Duodenal mucosa (tissue), 2 donors: Measurements from ENCODE around the gene VASN.

Experiments used
- H3K27ac ChIP-seq: one replicate; pipeline ENCODE4 v1.7.0; 2013; ENCODE audit warnings: low read depth, low read length
- H3K27me3 ChIP-seq, 2 donors: one replicate each; pipeline ENCODE4 v1.7.0; 2013; ENCODE audit warnings: low read length in 2 of 2, control low read depth in 1 of 2; ENCODE audit not compliant: insufficient read depth in 2 of 2, control insufficient read depth in 1 of 2
- H3K36me3 ChIP-seq, 2 donors: one replicate each; pipeline ENCODE4 v1.7.0; 2013; ENCODE audit warnings: low read length in 2 of 2, control low read depth in 1 of 2; ENCODE audit not compliant: insufficient read depth in 2 of 2, control insufficient read depth in 1 of 2
- H3K4me1 ChIP-seq, 2 donors: one replicate each; pipeline ENCODE4 v1.7.0; 2013; ENCODE audit warnings: low read length in 2 of 2, control low read depth in 1 of 2; ENCODE audit not compliant: insufficient read depth in 2 of 2, control insufficient read depth in 1 of 2
- H3K4me3 ChIP-seq, 2 donors: one replicate each; pipeline ENCODE4 v1.7.0; 2013; ENCODE audit warnings: low read length in 2 of 2, low read depth in 1 of 2
- H3K9ac ChIP-seq, 2 donors: one replicate each; pipeline ENCODE4 v1.7.0; 2013; ENCODE audit warnings: low read length in 2 of 2, low read depth in 1 of 2
- H3K9me3 ChIP-seq, 2 donors: one replicate each; pipeline ENCODE4 v1.7.0; 2013; ENCODE audit warnings: low read length in 2 of 2, control low read depth in 1 of 2; ENCODE audit not compliant: control insufficient read depth in 1 of 2

The VASN gene

DNA sequence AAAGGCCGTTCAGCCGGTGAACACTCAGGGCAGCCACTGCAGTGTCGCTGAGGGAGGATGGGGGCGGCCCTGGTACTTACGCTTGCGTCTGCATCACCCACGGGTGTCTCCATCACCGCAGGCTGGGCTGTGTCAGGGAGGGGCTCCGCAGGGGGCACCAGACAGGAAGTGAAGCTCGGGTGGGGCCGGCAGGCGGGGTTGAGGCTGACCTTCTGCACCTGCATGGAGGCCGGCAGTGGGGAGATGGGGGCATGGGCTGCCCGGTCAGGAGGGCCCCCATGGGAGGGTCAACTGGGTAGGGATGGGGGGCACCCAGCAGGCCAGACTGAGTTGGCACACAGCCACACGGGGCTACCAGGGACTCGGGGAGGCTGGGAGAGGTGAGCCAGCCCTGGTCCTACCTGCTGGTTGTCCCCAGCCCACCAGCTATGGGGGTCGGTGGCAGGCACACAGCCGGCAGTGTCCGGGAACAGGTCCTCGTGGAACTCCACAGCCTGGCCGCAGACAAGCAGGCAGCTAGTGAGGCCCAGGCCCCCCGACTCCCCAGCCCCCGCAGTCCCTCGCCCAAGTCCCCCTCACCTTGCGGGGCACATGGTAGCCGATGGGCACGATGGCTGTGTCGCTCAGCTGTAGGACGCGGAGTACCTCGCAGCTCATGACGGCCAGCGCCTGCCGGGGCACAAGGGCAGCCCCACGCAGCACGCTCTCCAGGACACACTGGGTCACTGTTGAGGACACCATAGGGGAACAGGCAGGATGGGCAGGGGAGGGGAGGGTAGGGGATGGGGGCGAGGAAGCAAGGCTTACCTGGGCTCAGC, 7.2 kb upstream of the VASN start:
- H3K27me3 ChIP-seq = no peaks in the 10 kb centered on the region
- no peaks in the 10 kb centered on the region for H3K4me1 ChIP-seq
- no peaks in the 10 kb centered on the region for H3K9me3 ChIP-seq
- no peak overlapping the region for H3K9ac ChIP-seq
- peaks cover 13 to 53% of the 10 kb centered on the region in 2 donors for H3K36me3 ChIP-seq
- H3K4me3 ChIP-seq = no peak overlapping the region
- no peak overlapping the region for H3K27ac ChIP-seq

DNA sequence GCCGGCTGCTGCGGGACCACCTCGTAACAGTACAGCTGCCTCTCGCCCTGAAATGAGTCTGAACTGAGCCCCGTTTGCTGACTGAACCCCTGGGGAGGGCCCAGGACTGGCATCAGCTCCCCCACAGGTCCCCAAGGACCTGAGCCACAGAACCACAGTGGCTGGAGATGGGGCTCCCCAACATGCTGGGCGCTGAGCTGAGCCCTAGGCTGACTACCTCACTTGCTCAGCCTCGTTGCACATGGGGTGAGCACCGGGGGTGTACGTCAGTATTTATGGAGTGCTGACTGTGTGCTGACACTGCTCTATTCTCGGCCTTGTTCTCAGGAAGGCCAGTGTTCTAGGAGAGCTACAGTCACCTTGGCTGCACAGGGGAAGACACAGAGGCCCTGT, 6.6 kb upstream of the VASN start:
- peaks cover 13 to 52% of the 10 kb centered on the region in 2 donors for H3K36me3 ChIP-seq
- no peak overlapping the region for H3K4me3 ChIP-seq
- no peak overlapping the region for H3K9ac ChIP-seq
- H3K9me3 ChIP-seq = no peaks in the 10 kb centered on the region
- no peaks in the 10 kb centered on the region for H3K4me1 ChIP-seq
- H3K27me3 ChIP-seq = no peaks in the 10 kb centered on the region
- no peak overlapping the region for H3K27ac ChIP-seq

DNA sequence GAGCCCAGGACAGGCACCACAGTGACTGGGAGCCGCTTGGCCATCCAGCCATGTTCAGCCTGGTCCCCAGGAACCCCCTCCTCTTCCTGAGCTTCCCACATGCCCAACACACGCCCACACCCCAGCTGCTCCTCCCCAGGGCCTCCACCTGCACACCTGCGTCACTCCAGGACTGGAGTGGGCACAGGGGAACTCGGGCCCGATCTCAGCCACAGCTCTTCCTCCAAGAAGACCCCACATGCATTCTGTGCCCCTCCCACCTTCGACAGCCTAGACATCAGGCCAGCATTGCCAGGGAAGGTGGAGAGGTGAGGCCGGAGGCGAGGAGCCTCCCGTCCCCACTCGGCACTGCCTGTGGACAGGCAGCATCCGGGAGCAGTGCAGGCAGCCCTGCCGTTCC, 6.0 kb upstream of the VASN start:
- peaks cover 13 to 46% of the 10 kb centered on the region in 2 donors for H3K36me3 ChIP-seq
- H3K4me3 ChIP-seq = no peak overlapping the region
- H3K9me3 ChIP-seq = no peaks in the 10 kb centered on the region
- no peaks in the 10 kb centered on the region for H3K27me3 ChIP-seq
- H3K9ac ChIP-seq = no peak overlapping the region
- H3K27ac ChIP-seq = no peak overlapping the region
- H3K4me1 ChIP-seq = peaks cover 0 to 5% of the 10 kb centered on the region in 2 donors

DNA sequence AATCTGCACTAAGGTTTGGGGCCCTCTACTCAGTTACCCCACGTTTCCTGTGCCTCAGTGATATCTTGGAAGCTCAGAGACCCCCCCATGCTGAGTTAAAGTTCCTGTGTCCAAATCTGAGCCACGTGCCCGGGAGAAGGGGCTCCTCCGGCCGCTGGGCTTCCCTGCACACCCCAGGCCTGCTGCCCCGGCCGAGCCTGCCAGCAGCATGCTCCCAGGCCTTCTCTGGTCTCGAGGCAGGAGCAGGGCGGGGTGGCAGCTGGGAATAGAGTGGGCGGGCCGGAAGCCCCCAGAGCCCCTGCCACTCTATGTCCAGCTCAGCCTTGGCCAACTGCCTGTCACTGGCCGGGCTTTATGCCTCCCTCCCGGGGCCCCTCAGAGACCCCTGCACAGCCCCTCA, 5.6 kb upstream of the VASN start:
- no peaks in the 10 kb centered on the region for H3K9me3 ChIP-seq
- peaks cover 13 to 43% of the 10 kb centered on the region in 2 donors for H3K36me3 ChIP-seq
- no peak overlapping the region for H3K9ac ChIP-seq
- no peak overlapping the region for H3K4me3 ChIP-seq
- no peak overlapping the region for H3K27ac ChIP-seq
- no peaks in the 10 kb centered on the region for H3K27me3 ChIP-seq
- H3K4me1 ChIP-seq = peaks cover 0 to 5% of the 10 kb centered on the region in 2 donors

GRCh38 chr16:4367393-4367856, 4.2 kb upstream of the VASN start:
- Histone ChIP-seq H3K9ac (no peak overlapping the region), H3K9me3 (no peaks in the 10 kb centered on the region), H3K27me3 (no peaks in the 10 kb centered on the region), H3K4me1 (peaks cover 4 to 9% of the 10 kb centered on the region in 2 donors), H3K36me3 (peaks cover under 1 to 29% of the 10 kb centered on the region in 2 donors), H3K27ac (no peak overlapping the region), H3K4me3 (no peak overlapping the region)

DNA sequence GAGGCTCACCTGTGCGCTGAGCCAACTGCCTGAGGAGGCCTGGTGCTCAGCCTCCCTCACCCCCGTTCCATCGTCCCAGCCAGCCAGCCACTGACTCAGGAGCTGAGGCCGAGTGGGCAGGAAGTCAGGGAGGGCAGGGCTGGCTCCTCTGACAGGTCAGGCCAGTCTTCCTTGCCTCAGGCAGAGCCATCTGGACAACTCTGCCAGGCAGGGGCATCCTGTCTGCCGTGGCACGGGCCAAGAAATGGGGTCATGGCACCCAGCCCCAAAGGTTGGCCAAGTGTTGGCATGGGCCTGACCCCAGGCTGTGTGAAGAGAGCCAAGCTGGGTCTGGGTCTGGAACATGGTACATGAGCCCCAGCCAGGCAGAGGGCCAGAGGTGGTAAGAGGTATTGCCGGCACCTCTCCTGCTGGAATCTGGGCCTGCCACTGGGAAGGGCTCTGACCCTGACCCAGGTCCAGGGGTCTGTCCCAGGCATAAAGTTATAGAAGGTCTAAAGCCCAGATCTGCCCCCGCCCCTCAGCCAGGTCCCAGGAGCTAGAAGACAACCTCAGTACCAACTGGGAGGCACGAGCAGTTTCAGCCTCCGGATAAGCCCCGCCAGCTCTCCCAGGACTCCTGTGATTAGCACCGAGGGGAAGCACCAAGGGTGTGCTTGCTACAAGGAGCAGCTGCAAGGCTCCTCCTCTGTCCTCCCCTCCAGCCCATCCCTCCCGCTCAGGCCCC, 2.5 kb upstream of the VASN start:
- Histone ChIP-seq H3K4me1 (peaks cover 11 to 16% of the 10 kb centered on the region in 2 donors), H3K9me3 (no peaks in the 10 kb centered on the region), H3K36me3 (peaks cover 0 to 21% of the 10 kb centered on the region in 2 donors), H3K9ac (no peak overlapping the region), H3K27ac (peak overlapping the region; percentile 10), H3K4me3 (no peak overlapping the region), H3K27me3 (no peaks in the 10 kb centered on the region)

GRCh38 chr16:4370151-4370550, 1.5 kb upstream of the VASN start:
- Histone ChIP-seq H3K9me3 (no peaks in the 10 kb centered on the region), H3K36me3 (peaks cover 0 to 12% of the 10 kb centered on the region in 2 donors), H3K27me3 (no peaks in the 10 kb centered on the region), H3K27ac (peak overlapping the region; percentile 38), H3K9ac (no peak overlapping the region), H3K4me1 (peaks cover 11 to 16% of the 10 kb centered on the region in 2 donors), H3K4me3 (no peak overlapping the region)

- Histone ChIP-seq H3K36me3 (peaks cover 0 to 10% of the 10 kb centered on the region in 2 donors), H3K9ac (no peak overlapping the region), H3K27me3 (no peaks in the 10 kb centered on the region), H3K27ac (peak overlapping the region; percentile 71), H3K4me3 (no peak overlapping the region), H3K9me3 (no peaks in the 10 kb centered on the region), H3K4me1 (peaks cover 11 to 16% of the 10 kb centered on the region in 2 donors)
These were observed 885 bp upstream of the VASN start for GRCh38 chr16:4370570-4371356.

GRCh38 chr16:4372001-4372577, 441 bp downstream of the VASN start:
- no peaks in the 10 kb centered on the region for H3K27me3 ChIP-seq
- H3K36me3 ChIP-seq = peaks cover 3 to 7% of the 10 kb centered on the region in 2 donors
- peak overlapping the region; percentile 38 to 51 for H3K9ac ChIP-seq
- peaks cover 11 to 16% of the 10 kb centered on the region in 2 donors for H3K4me1 ChIP-seq
- H3K9me3 ChIP-seq = no peaks in the 10 kb centered on the region
- peak overlapping the region; percentile 61 to 67 for H3K4me3 ChIP-seq
- peak overlapping the region; percentile 56 for H3K27ac ChIP-seq
